Keratinocyte (primary cell): ENCODE results near the gene AK2.

Experiments
- EZH2 ChIP-seq: IDR thresholded peaks from one replicate; pipeline ENCODE4 v1.6.1; 2012; ENCODE audit warnings: inconsistent platforms, mild to moderate bottlenecking, low read length, moderate library complexity
- TF ChIP-seq, protein P1 (sequence below), 3 experiments: IDR thresholded peaks in 1 of 3; conservative IDR thresholded peaks in 1 of 3; optimal IDR thresholded peaks in 1 of 3; 2 replicates in 2 of 3; 3 replicates in 1 of 3; pipeline versions ENCODE3 to v1.5.1; 2011; ENCODE audit warnings: low read length in 3 of 3, mild to moderate bottlenecking in 3 of 3, moderate library complexity in 2 of 3, control low read depth in 1 of 3, inconsistent platforms in 1 of 3; ENCODE audit not compliant: insufficient read depth in 2 of 3; ENCODE audit errors: extremely low read depth in 1 of 3

DNA sequence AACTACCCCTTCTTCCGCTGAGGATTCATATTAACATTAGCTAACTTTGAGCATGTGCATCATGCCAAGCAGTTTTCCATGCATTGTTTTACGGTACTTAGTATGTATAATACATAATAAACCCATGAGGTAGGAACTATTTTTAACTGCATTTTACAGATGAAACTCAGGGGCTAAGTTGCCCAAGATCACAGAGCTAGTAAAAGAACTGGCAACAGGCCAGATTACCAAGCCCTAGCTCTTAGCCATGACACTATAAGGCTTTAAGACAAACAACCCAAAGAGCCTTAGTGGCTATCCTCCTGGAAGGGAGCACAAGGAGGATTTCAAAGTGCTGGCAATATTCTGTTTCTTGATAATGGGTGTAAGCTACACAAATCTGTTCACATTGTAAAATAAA lies 6.1 kb downstream of the AK2 start:
- TF ChIP-seq, protein P1, sequence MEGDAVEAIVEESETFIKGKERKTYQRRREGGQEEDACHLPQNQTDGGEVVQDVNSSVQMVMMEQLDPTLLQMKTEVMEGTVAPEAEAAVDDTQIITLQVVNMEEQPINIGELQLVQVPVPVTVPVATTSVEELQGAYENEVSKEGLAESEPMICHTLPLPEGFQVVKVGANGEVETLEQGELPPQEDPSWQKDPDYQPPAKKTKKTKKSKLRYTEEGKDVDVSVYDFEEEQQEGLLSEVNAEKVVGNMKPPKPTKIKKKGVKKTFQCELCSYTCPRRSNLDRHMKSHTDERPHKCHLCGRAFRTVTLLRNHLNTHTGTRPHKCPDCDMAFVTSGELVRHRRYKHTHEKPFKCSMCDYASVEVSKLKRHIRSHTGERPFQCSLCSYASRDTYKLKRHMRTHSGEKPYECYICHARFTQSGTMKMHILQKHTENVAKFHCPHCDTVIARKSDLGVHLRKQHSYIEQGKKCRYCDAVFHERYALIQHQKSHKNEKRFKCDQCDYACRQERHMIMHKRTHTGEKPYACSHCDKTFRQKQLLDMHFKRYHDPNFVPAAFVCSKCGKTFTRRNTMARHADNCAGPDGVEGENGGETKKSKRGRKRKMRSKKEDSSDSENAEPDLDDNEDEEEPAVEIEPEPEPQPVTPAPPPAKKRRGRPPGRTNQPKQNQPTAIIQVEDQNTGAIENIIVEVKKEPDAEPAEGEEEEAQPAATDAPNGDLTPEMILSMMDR (optimal IDR thresholded peaks at IDR 0.05 in 1 of 3, IDR thresholded peaks at IDR 0.05 in 1 of 3, conservative IDR thresholded peaks at IDR 0.05 in 1 of 3; ENCODE audit: extremely low read depth in 1 of 3, insufficient read depth in 2 of 3, low read length in 3 of 3) = no peak
- no peak for TF ChIP-seq EZH2
